Measurements from ENCODE around the gene POLR3A. TPM values are rescaled to one million over a fixed set of nuclear protein-coding genes. Genes with fewer than 3 reads are reported as not detected.

Gene POLR3A
- total RNA-seq, 2 experiments from 2014 or later = 25.2 to 26.7 TPM

DNA sequence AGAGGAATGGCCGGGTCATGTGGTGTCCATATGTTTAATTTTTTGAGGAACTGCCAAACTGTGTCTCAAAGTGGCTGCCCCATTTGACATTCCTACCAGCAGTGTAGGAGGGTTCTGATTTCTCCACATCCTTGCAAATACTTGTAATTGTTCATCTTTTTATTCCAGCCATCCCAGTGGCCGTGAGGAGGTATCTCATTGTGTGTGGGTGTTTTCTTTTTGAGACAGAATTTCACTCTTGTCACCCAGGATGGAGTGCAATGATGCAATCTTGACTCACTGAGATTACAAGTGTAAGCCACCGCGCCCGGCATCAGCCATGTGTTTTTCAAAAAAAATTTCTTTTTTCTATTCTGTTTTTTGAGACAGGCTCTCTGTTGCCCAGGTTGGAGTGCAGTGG is 64.0 kb downstream of the POLR3A start:
- Mint-ChIP-seq H3K4me1 (no peaks in the 10 kb centered on the region), H3K27me3 (no peaks in the 10 kb centered on the region), H3K9me3 (peaks cover 1% of the 10 kb centered on the region), H3K4me3 (no peak overlapping the region), H3K27ac (no peak overlapping the region), H3K36me3 (peaks cover 7% of the 10 kb centered on the region)
- DNase-seq = no peak

DNA sequence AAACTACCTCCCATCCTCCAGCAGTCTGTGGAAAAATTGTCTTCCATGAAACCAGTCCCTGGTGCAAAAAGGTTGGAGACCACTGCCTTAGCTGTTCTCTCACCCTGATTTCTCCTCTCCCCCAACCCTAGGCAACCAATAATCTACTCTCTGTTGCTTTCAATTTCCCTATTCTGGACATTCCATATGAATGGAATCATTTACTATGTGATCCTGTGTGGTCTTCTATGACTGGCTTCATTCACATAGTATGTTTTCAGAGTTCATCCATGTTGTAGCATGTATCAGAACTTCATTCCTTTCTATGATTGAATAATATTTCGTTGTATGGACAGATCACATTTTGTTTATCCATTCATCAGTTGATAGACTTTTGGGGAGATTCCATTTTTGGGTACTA is 64.5 kb downstream of the POLR3A start:
- Mint-ChIP-seq H3K4me1 (no peaks in the 10 kb centered on the region), H3K36me3 (peaks cover 3% of the 10 kb centered on the region), H3K27ac (no peak overlapping the region), H3K9me3 (peaks cover 1% of the 10 kb centered on the region), H3K4me3 (no peak overlapping the region), H3K27me3 (no peaks in the 10 kb centered on the region)
- no peak for DNase-seq

DNA sequence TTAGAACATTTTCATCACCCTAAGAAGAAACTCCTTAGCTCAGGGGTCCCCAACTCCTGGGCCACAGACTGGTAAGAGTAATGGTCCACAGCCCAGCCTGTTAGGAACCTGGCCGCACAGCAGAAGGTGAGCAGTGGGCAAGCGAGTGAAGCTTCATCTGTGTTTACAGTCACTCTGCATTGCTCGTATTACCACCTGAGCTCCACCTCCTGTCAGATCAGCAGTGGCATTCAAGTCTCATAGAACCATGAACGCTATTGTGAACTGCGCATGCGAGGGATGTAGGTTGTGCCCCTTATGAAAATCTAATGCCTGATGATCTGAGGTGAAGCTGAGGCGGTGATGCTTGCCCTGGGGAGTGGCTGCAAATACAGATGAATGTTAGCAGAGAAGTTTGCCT is 65.4 kb downstream of the POLR3A start:
- no peaks in the 10 kb centered on the region for H3K36me3 Mint-ChIP-seq
- no peaks in the 10 kb centered on the region for H3K27me3 Mint-ChIP-seq

DNA sequence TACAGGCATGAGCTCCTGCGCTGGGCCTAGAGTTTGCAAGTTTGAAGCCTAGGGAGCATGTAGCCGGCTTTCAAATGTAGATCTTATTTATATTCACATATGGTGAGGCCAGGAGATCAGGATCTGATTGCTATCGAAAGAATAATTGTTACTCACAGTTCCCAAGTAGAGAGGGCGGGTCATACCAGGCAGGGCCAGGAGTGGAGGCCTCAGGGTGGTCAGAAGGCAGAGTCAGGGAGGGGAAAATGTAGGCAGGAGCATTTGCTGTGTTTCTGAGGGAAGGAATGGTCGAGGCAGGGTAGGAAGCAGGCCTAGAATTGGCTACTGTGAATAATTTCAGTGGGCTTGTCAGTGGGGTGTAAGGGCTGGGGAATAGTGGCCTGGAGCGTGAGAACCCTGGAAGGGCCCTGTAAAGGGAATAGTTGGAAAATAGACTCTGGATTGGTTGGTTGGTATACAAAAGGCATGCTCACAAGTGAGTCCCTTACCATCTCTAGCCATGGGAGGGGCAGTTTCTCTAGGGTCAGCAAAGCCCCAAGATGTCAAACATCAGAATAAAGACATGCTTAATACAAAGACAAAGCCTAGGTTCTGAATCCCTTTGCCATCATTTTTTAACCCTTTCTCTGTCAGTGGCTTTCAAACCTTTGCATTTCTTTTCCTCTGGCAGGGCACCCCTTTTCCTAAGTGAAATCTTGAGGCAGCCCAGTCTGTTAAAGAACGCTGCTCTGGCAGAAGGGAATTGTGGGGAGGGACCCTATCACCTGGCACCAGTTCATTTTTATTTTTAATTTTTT is 66.8 kb downstream of the POLR3A start:
- DNase-seq = no peak
- Mint-ChIP-seq H3K27me3 (no peaks in the 10 kb centered on the region), H3K4me3 (no peak overlapping the region), H3K4me1 (no peaks in the 10 kb centered on the region), H3K36me3 (no peaks in the 10 kb centered on the region), H3K27ac (no peak overlapping the region), H3K9me3 (no peaks in the 10 kb centered on the region)

More for the DNA sequence above, 65.4 kb downstream of the POLR3A start:
- no peak overlapping the region for H3K4me3 Mint-ChIP-seq
- no peaks in the 10 kb centered on the region for H3K4me1 Mint-ChIP-seq
- DNase-seq = no peak
- H3K9me3 Mint-ChIP-seq = peaks cover 1% of the 10 kb centered on the region
- H3K27ac Mint-ChIP-seq = no peak overlapping the region

DNA sequence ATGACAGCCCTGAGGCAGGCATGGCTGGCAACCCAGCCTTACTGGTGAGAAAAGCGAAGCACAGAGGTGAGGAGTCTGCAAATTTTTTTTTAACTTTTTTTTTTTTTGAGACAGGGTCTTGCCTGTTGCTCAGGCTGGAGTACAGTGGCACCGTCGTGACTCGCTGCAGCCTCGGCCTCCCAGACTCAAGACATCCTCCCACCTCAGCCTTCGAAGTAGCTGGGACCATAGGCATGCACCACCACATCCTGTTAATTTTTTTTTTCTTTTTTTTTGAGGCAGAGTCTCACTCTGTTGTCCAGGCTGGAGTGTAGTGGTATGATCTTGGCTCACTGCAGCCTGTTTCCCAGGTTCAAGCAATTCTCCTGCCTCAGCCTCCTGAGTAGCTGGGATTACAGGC is 67.6 kb downstream of the POLR3A start:
- no peak for DNase-seq
- no peak overlapping the region for H3K27ac Mint-ChIP-seq
- H3K4me3 Mint-ChIP-seq = no peak overlapping the region
- H3K36me3 Mint-ChIP-seq = no peaks in the 10 kb centered on the region
- H3K27me3 Mint-ChIP-seq = no peaks in the 10 kb centered on the region
- no peaks in the 10 kb centered on the region for H3K9me3 Mint-ChIP-seq
- no peaks in the 10 kb centered on the region for H3K4me1 Mint-ChIP-seq

DNA sequence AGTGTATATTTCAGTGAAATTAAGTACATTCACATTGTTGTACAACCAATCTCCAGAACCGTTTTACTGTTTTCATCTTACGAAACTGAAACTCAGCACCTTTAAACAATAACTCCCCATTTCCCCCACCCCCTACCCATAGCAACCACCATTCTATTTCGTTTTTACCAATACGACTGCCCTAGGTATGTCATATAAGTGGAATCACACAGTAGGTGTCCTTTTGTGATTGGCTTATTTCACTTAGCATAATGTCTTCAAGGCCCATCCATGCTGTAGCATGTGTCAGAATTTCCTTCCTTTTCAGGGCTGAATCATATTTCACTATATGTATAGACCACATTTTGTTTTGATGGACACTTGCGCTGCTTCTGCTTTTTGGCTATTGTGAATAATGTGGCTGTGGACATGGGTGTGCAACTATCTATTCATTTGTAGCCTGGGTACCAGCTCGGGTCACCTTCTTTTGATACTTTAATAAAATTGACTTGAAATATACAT is 68.4 kb downstream of the POLR3A start:
- DNase-seq = no peak
- H3K9me3 Mint-ChIP-seq = no peaks in the 10 kb centered on the region
- no peak overlapping the region for H3K27ac Mint-ChIP-seq
- H3K4me3 Mint-ChIP-seq = no peak overlapping the region
- no peaks in the 10 kb centered on the region for H3K27me3 Mint-ChIP-seq
- no peaks in the 10 kb centered on the region for H3K4me1 Mint-ChIP-seq
- H3K36me3 Mint-ChIP-seq = no peaks in the 10 kb centered on the region

DNA sequence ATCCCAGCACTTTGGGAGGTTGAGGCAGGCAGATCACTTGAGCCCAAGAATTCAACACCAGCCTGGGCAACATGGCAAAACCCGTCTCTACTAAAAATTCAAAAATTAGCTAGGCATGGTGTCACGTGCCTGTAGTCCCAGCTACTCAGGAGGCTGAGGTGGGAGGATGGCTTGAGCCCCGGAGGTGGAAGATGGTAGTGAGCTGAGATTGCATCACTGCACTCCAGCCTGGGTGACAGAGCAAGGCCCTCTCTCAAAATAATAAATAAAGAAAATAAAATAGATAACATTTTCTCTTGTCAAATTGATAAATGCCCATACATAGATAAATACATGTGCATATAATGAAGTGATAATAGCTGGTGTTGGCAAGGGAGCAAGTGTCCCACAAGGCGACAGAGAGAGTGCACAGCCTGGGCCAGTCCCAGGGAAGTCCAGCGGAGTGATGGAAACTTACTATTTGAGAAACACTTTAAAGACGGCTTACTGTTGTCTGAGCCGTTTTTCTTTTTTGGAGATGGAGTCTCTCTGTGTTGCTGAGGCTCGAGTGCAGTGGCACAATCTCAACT is 69.3 kb downstream of the POLR3A start:
- H3K4me1 Mint-ChIP-seq = no peaks in the 10 kb centered on the region

DNA sequence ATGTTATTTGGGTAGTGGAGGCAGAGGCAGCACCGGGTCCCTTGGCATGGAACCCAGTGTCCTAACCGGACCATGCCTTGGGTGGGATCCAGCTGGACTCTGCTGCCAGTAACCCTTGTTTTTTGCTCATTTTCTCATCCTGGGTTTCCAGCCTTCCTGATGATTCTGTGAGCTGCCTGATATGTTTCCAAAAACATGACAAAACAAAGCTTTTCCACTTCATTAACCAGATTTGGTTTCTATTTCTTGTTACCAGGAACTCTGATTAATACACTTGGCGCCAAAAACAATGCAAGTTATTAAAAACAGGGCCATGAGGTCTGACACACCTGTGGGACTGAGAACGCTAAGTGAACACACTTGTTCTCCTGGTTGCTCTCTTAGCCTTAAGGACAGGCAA is 69.9 kb downstream of the POLR3A start:
- Mint-ChIP-seq H3K4me3 (no peak overlapping the region), H3K4me1 (no peaks in the 10 kb centered on the region), H3K27me3 (no peaks in the 10 kb centered on the region), H3K36me3 (no peaks in the 10 kb centered on the region), H3K9me3 (no peaks in the 10 kb centered on the region), H3K27ac (no peak overlapping the region)
- no peak for DNase-seq

More for the DNA sequence above, 69.3 kb downstream of the POLR3A start:
- DNase-seq = no peak
- Mint-ChIP-seq H3K27ac (no peak overlapping the region), H3K9me3 (no peaks in the 10 kb centered on the region), H3K36me3 (no peaks in the 10 kb centered on the region), H3K4me3 (no peak overlapping the region), H3K27me3 (no peaks in the 10 kb centered on the region)

DNA sequence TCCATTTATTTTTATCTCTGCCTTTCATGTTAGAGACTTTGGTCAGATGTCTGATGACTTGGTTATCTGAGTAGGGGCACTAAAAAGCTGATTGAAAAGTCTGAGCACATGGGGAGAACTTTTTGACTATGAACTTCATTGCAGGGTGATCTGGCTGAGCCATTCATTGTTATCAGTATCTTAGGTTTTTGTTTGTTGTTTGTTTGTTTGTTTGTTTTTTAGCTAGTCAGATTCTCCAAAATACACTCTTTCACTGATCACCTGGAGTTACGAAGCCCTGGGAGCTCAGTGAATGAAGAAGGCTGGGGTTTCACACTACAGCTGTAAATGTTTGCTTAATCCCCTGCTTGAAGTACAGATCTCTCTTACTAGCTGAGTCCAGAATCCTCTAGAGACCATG is 74.2 kb downstream of the POLR3A start:
- Mint-ChIP-seq H3K4me3 (no peak overlapping the region), H3K4me1 (no peaks in the 10 kb centered on the region), H3K27ac (no peak overlapping the region), H3K36me3 (peaks cover 5% of the 10 kb centered on the region), H3K27me3 (peaks cover 7% of the 10 kb centered on the region), H3K9me3 (peaks cover 15% of the 10 kb centered on the region)
- DNase-seq = no peak

DNA sequence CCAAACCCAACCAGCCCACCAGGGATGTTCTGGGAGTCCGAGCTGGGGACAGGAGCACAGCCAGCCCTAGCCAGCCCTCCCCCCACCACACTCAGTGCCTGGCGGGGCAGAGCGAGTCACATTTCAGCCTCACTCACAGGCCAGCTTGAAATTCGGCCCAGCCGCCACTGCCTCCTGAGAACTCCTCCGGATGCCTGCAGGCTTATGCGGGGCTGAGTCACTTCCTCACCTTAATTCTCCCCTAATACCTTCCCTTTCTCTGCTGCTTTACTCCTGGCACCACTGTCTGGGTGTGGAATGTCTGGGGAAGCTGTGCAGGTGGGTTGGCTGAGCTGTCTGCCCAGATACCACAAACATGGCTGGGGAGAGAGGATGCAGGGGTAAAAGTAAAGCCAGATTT is 80.1 kb downstream of the POLR3A start:
- Mint-ChIP-seq H3K4me1 (no peaks in the 10 kb centered on the region), H3K27ac (no peak overlapping the region), H3K9me3 (peaks cover 15% of the 10 kb centered on the region), H3K4me3 (no peak overlapping the region), H3K27me3 (peaks cover 23% of the 10 kb centered on the region), H3K36me3 (peaks cover 5% of the 10 kb centered on the region)
- DNase-seq = no peak

DNA sequence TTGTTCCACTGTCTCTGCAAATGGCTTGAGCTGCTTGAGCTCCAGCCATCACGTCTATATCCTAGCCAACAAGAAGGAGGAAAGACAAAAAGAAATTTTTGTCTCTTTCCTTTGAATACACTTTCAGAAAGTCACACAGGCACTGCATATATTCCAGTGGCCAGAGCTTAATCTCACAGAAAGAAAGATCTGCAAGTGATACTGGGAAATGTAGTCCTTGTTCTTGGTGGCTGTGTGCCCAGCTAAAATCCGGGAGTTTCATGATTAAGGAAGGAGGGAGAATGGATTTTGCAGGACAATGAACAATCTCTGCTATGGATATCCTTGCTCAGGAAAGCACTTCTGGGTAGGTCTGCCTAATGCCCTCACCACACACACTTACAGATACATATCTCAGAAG is 83.2 kb downstream of the POLR3A start:
- H3K4me1 Mint-ChIP-seq = peaks cover 4% of the 10 kb centered on the region
- peaks cover 4% of the 10 kb centered on the region for H3K36me3 Mint-ChIP-seq
- H3K4me3 Mint-ChIP-seq = no peak overlapping the region
- peaks cover 32% of the 10 kb centered on the region for H3K27me3 Mint-ChIP-seq
- peaks cover 8% of the 10 kb centered on the region for H3K9me3 Mint-ChIP-seq
- DNase-seq = no peak
- no peak overlapping the region for H3K27ac Mint-ChIP-seq

DNA sequence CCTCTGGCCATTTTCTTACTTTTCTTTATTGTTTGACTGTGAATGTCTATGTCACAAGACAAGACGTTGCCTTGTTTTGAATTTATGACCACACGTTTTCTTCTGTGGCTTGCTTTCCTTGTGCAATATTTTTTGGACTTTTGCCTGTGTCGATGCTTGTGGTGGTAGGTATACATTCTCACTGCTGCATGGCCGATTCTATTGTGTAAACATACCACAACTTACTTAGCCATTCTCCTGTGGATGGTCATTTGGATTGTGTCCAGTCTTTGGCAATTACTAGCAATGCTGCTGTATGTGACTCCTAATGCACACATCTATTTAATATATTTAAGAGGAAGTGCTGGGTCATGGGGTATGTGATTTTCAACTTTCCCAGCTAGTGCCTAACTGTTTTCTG is 84.8 kb downstream of the POLR3A start:
- Mint-ChIP-seq H3K4me3 (no peak overlapping the region), H3K27ac (no peak overlapping the region), H3K36me3 (no peaks in the 10 kb centered on the region)

DNA sequence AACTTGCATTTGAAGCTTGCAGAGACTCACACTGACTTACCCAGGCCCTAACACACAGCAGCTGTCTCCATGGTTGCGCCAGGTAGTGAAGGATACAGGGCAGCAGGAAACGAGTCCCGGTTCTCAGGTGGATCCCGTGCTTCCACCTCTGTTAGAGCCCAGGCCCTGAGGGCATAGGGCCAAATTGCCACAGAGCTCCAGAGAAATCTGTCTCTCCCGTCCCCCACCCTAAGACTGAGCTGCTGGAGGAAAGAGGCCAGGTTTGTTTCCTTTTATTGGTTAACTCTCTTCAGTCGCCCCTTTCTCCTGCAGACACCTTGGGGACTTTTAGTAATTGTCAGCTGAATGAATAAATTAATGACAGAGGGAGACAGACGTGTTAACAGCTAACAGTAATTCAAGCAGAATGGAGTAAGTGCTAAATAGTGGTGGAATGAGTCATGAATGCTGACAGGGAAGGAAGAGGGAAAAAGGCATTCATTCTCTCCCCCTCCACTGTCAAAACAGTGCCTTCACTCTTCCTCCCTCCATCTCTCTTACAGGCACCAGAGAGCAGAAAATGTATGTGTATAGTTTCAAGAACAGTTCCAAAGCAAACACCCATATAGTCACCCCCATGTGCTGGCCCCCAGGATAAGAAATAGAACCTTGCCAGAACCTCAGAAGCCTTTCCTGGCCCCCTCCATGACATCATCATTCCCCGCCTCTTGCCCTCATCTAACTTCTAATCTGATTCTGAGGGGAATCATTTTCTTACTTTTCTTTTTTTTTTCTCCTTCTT is 86.0 kb downstream of the POLR3A start:
- Mint-ChIP-seq H3K9me3 (no peaks in the 10 kb centered on the region), H3K36me3 (no peaks in the 10 kb centered on the region), H3K27me3 (peaks cover 12% of the 10 kb centered on the region), H3K4me3 (no peak overlapping the region), H3K4me1 (peaks cover 4% of the 10 kb centered on the region), H3K27ac (no peak overlapping the region)
- DNase-seq = no peak

More for the DNA sequence above, 84.8 kb downstream of the POLR3A start:
- H3K9me3 Mint-ChIP-seq = no peaks in the 10 kb centered on the region
- H3K27me3 Mint-ChIP-seq = peaks cover 21% of the 10 kb centered on the region
- peaks cover 4% of the 10 kb centered on the region for H3K4me1 Mint-ChIP-seq
- no peak for DNase-seq

DNA sequence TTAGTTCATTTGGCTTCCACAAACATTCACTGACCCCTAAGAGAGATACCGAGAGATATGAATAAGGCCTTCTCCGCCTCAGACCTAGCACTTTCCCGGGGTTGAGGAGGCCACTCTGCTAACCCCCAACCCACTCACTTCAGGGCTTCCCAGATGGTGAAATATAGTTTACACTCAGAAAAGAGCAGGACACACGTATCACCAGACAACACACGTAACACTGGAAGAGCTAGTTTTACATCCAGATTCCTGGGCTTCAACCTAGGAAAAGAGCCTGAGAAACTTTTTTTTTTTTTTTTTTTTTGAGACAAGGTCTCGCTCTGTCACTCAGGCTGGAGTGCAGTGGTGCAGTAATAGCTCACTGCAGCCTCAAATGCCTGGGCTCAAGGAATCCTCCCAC is 87.5 kb downstream of the POLR3A start:
- peaks cover 12% of the 10 kb centered on the region for H3K27me3 Mint-ChIP-seq
- DNase-seq = no peak
- no peaks in the 10 kb centered on the region for H3K36me3 Mint-ChIP-seq
- H3K27ac Mint-ChIP-seq = no peak overlapping the region
- peaks cover 4% of the 10 kb centered on the region for H3K4me1 Mint-ChIP-seq
- no peak overlapping the region for H3K4me3 Mint-ChIP-seq
- H3K9me3 Mint-ChIP-seq = no peaks in the 10 kb centered on the region

DNA sequence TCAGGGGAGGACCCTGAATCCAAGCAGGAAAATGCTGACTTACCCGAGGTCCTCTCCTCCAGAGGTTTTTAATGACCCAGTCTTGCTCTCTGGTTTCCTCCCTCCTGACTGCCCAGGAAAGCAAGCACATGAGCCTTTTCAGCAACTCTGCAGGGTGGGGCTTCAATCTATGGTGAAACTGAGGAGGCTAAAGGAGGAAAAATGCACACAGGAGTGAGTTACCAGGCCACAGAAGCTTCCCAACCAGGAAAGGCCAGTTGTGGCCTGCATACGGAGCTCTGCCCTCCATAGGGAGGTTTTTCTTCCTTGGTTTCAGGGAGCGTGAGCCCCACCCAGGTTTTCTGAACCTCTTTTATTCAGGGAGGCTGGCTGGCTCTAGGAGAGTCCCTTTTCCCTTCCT is 88.7 kb downstream of the POLR3A start:
- H3K4me1 Mint-ChIP-seq = peaks cover 4% of the 10 kb centered on the region
- no peaks in the 10 kb centered on the region for H3K9me3 Mint-ChIP-seq
- H3K36me3 Mint-ChIP-seq = no peaks in the 10 kb centered on the region
- H3K4me3 Mint-ChIP-seq = no peak overlapping the region
- H3K27ac Mint-ChIP-seq = no peak overlapping the region
- DNase-seq = no peak
- peaks cover 9% of the 10 kb centered on the region for H3K27me3 Mint-ChIP-seq

Measured in activated naive CD8-positive, alpha-beta T cell treated with anti-CD3 and anti-CD28 coated beads for 36 hours (primary cell).